ENCODE data around the gene ARMC12. TPM values are rescaled to one million over a fixed set of nuclear protein-coding genes. Genes with fewer than 3 reads are reported as not detected.

The ARMC12 gene
- polyA plus RNA-seq, 1 donor (not counting 4 experiments of a cell fraction or from before 2014, with no cell fraction given): 0.54 TPM

DNA sequence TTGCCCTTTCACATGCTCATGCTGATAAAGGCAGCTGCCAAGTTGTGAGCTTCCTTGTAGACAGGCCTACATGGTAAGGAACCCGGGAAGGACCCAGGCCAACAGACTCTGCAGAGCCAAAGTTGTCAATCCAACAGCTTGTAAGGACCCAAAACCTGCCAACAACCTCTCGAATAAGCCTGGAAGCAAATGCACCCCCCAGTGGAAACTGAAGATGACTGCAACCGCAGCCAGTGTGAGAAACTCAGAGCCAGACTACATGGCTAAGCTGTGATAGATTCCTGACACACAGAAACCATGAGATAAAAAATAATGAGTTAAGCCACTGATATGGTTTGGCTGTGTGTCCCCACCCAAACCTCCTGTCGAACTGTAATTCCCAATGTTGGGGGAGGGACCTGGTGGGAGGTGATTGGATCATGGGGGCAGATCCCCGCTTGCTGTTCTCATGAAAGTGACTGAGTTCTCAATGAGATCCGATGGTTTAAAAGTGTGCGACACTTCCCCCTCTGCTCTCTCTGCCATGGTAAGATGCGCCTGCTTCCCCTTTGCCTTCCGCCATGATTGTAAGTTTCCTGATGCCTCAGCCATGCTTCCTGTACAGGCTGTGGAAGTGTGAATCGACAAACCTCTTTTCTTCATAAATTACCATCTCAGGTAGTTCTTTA lies 20.8 kb downstream of the ARMC12 start:
- H3K4me2 ChIP-seq (ENCODE audit: control insufficient read depth, extremely low read depth, insufficient read depth, low read depth, low read length): no peak overlapping the region
- no peak overlapping the region for H2AFZ ChIP-seq (ENCODE audit: control insufficient read depth, low read length)
- H3K9me1 ChIP-seq (ENCODE audit: control insufficient read depth, extremely low read depth, insufficient read depth, low read length): no peaks in the 10 kb centered on the region
- no peaks in the 10 kb centered on the region for H4K20me1 ChIP-seq (ENCODE audit: control insufficient read depth, extremely low read depth, insufficient read depth, low read length)
- FAIRE-seq (no peak), DNase-seq (ENCODE audit: low read depth, low spot score) (no peak)
- H3K4me1 ChIP-seq (ENCODE audit: control insufficient read depth, extremely low read depth, insufficient read depth, low read length): no peaks in the 10 kb centered on the region
- no peak overlapping the region for H3K9ac ChIP-seq (ENCODE audit: control insufficient read depth, extremely low read depth, insufficient read depth, low read length)
- dilution Hi-C loops (cut with MboI; ENCODE audit: extremely low pct_ligation_motif_present, low sequenced_read_pairs): no loop called here
- H3K27ac ChIP-seq (ENCODE audit: control insufficient read depth, insufficient read depth, low read length): no peak overlapping the region
- no peaks in the 10 kb centered on the region for H3K36me3 ChIP-seq (ENCODE audit: control insufficient read depth in 2 of 2, extremely low read depth in 1 of 2, insufficient read depth in 2 of 2, low read length in 2 of 2)
- H3K9me3 ChIP-seq (ENCODE audit: control insufficient read depth, low read depth, low read length): no peaks in the 10 kb centered on the region
- TF ChIP-seq CTCF (optimal IDR thresholded peaks at IDR 0.05 in 1 of 3, IDR thresholded peaks at IDR 0.05 in 1 of 3, conservative IDR thresholded peaks at IDR 0.05 in 1 of 3; ENCODE audit: extremely low read depth in 1 of 3, insufficient read depth in 2 of 3, low read length in 3 of 3) (peak; percentile 27 to 52 (median 39)), EZH2 (IDR thresholded peaks at IDR 0.05; ENCODE audit: low read length) (no peak)
- H3K79me2 ChIP-seq (ENCODE audit: control insufficient read depth, insufficient read depth, low read length): no peaks in the 10 kb centered on the region
- H3K4me3 ChIP-seq (ENCODE audit: control insufficient read depth in 2 of 3, extremely low read depth in 1 of 3, insufficient read depth in 2 of 3, low read depth in 1 of 3, low read length in 3 of 3): no peak overlapping the region
- H3K27me3 ChIP-seq (ENCODE audit: control insufficient read depth, extremely low read depth, insufficient read depth, low read length): no peaks in the 10 kb centered on the region

DNA sequence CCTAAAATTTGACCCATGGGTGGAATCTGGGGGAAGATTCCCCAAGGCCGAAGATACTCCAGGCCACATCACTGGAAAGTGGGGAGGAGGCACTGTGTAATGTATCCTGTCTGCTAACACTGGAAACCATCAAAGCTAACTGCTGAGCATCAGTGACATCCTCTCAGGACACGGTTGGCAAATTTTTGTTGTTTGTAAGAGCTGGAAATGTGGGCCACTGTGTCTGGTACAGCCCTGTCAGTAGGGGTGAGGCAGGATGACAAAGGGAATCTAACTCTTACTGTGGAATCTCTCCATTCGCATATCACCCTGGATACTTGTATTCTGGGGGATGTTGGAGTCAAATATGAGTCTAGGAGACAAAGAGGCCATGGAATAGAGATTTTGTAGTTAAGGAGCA lies 22.6 kb downstream of the ARMC12 start:
- H3K79me2 ChIP-seq (ENCODE audit: control insufficient read depth, insufficient read depth, low read length): no peaks in the 10 kb centered on the region
- H3K4me3 ChIP-seq (ENCODE audit: control insufficient read depth in 2 of 3, extremely low read depth in 1 of 3, insufficient read depth in 2 of 3, low read depth in 1 of 3, low read length in 3 of 3): no peak overlapping the region
- H3K27me3 ChIP-seq (ENCODE audit: control insufficient read depth, extremely low read depth, insufficient read depth, low read length): peaks cover 12% of the 10 kb centered on the region
- H3K36me3 ChIP-seq (ENCODE audit: control insufficient read depth in 2 of 2, extremely low read depth in 1 of 2, insufficient read depth in 2 of 2, low read length in 2 of 2): no peaks in the 10 kb centered on the region
- no peak overlapping the region for H3K4me2 ChIP-seq (ENCODE audit: control insufficient read depth, extremely low read depth, insufficient read depth, low read depth, low read length)
- TF ChIP-seq EZH2 (IDR thresholded peaks at IDR 0.05; ENCODE audit: low read length) (no peak), CTCF (optimal IDR thresholded peaks at IDR 0.05 in 1 of 3, IDR thresholded peaks at IDR 0.05 in 1 of 3, conservative IDR thresholded peaks at IDR 0.05 in 1 of 3; ENCODE audit: extremely low read depth in 1 of 3, insufficient read depth in 2 of 3, low read length in 3 of 3) (no peak)
- H2AFZ ChIP-seq (ENCODE audit: control insufficient read depth, low read length): no peak overlapping the region
- H3K4me1 ChIP-seq (ENCODE audit: control insufficient read depth, extremely low read depth, insufficient read depth, low read length): peaks cover 5% of the 10 kb centered on the region
- dilution Hi-C loops (cut with MboI; ENCODE audit: extremely low pct_ligation_motif_present, low sequenced_read_pairs): no loop called here
- no peaks in the 10 kb centered on the region for H3K9me3 ChIP-seq (ENCODE audit: control insufficient read depth, low read depth, low read length)
- H3K9me1 ChIP-seq (ENCODE audit: control insufficient read depth, extremely low read depth, insufficient read depth, low read length): no peaks in the 10 kb centered on the region
- H4K20me1 ChIP-seq (ENCODE audit: control insufficient read depth, extremely low read depth, insufficient read depth, low read length): no peaks in the 10 kb centered on the region
- no peak overlapping the region for H3K27ac ChIP-seq (ENCODE audit: control insufficient read depth, insufficient read depth, low read length)
- FAIRE-seq: no peak
- no peak overlapping the region for H3K9ac ChIP-seq (ENCODE audit: control insufficient read depth, extremely low read depth, insufficient read depth, low read length)
- no peak for DNase-seq (ENCODE audit: low read depth, low spot score)
